Gastrocnemius medialis (tissue), 4 donors: ENCODE results near the gene ABHD17B.

Experiments
- CTCF ChIP-seq, 5 experiments: fragments of 450-650 bp in 3 of 5; fragments of 200-600 bp in 2 of 5; sonication (generic) in 2 of 5; IDR thresholded peaks in 4 of 5; conservative IDR thresholded peaks in 1 of 5; 1 replicate in 4 of 5; 2 replicates in 1 of 5; pipeline ENCODE4 v1.5.1; 2016 to 2019; ENCODE audit warnings: antibody characterized with exemption in 5 of 5, mild to moderate bottlenecking in 3 of 5, moderate library complexity in 3 of 5
- POLR2A ChIP-seq, 2 donors: fragments of 450-650 bp; IDR thresholded peaks; one replicate each; pipeline ENCODE4 v1.6.1; 2017; ENCODE audit warnings: antibody characterized with exemption in 2 of 2, mild to moderate bottlenecking in 2 of 2, moderate library complexity in 2 of 2

GRCh38 chr9:71920456-71921189, 9.6 kb upstream of the ABHD17B start:
- TF ChIP-seq CTCF (IDR thresholded peaks at IDR 0.05 in 4 of 5, conservative IDR thresholded peaks at IDR 0.05 in 1 of 5) = no peak
- no peak for TF ChIP-seq POLR2A (IDR thresholded peaks at IDR 0.05)
